HG02623 (cell line): Measurements from ENCODE around the gene UHRF1.
"Not testable (repeated sequence)": the region's sequence is repeated elsewhere in the genome, so short reads cannot be mapped to it uniquely, and the experiment has no call there.

Experiments
- ATAC-seq: cut with Tn5 transposase; IDR thresholded peaks from one replicate; pipeline ENCODE4 v1.9.1; 2021; ENCODE audit warnings: moderate library complexity; ENCODE audit not compliant: unreplicated experiment

Gene UHRF1

GRCh38 chr19:4897146-4897545 lies 12.2 kb upstream of the UHRF1 start:
- ATAC-seq: no peak

- ATAC-seq: not testable (repeated sequence)
Observed at GRCh38 chr19:4900879-4901278, 8.4 kb upstream of the UHRF1 start.

GRCh38 chr19:4902796-4903195 lies 6.5 kb upstream of the UHRF1 start, which contains the start of gene ARRDC5:
ARRDC5 (minus strand) TSS chr19:4902896; CDS start chr19:4902825, 71 bp downstream.
- no peak for ATAC-seq

GRCh38 chr19:4904481-4904880 lies 4.8 kb upstream of the UHRF1 start:
- no peak for ATAC-seq

GRCh38 chr19:4906963-4907362 lies 2.3 kb upstream of the UHRF1 start:
- ATAC-seq: no peak

GRCh38 chr19:4908360-4908759 lies 941 bp upstream of the UHRF1 start:
- no peak for ATAC-seq

GRCh38 chr19:4908781-4909155 lies 533 bp upstream of the UHRF1 start:
- ATAC-seq: no peak

GRCh38 chr19:4909897-4910593 lies 744 bp downstream of the UHRF1 start:
- peak; percentile 74 for ATAC-seq

GRCh38 chr19:4910594-4911281 lies 1.4 kb downstream of the UHRF1 start:
- ATAC-seq: no peak

GRCh38 chr19:4911314-4911713 lies 2.0 kb downstream of the UHRF1 start:
- no peak for ATAC-seq

- no peak for ATAC-seq
Observed at GRCh38 chr19:4911786-4912672, 2.7 kb downstream of the UHRF1 start.

GRCh38 chr19:4913996-4914735 lies 4.9 kb downstream of the UHRF1 start:
- ATAC-seq: no peak

GRCh38 chr19:4914736-4915501 lies 5.6 kb downstream of the UHRF1 start:
- ATAC-seq: no peak

GRCh38 chr19:4916292-4917082 lies 7.2 kb downstream of the UHRF1 start:
- no peak for ATAC-seq

- no peak for ATAC-seq
Observed at GRCh38 chr19:4922530-4923275, 13.4 kb downstream of the UHRF1 start.

- ATAC-seq: no peak
Observed at GRCh38 chr19:4923276-4923747, 14.0 kb downstream of the UHRF1 start.

GRCh38 chr19:4929186-4929585 lies 19.9 kb downstream of the UHRF1 start:
- ATAC-seq: no peak

GRCh38 chr19:4930664-4931063 lies 21.4 kb downstream of the UHRF1 start:
- no peak for ATAC-seq
